ENCODE measurements around the gene DTX3. TPM values are rescaled to one million over a fixed set of nuclear protein-coding genes. Genes with fewer than 3 reads are reported as not detected.
"Not testable (repeated sequence)": the region's sequence is repeated elsewhere in the genome, so short reads cannot be mapped to it uniquely, and the experiment has no call there.

Gene DTX3
- polyA plus RNA-seq, 1 donor: 65.0 TPM

- DNase-seq: no peak
Measured at GRCh38 chr12:57631566-57632072, 27.0 kb downstream of the DTX3 start.

- no peak for DNase-seq
Measured at GRCh38 chr12:57632073-57632957, 27.7 kb downstream of the DTX3 start.

- no peak for DNase-seq
Measured at GRCh38 chr12:57632958-57633840, 28.6 kb downstream of the DTX3 start, which contains the start of gene B4GALNT1. TSS of gene B4GALNT1 (minus strand) at chr12:57633201. CDS start at chr12:57632132, 1,069 bp downstream.

GRCh38 chr12:57636731-57637130 is 32.1 kb downstream of the DTX3 start:
- not testable (repeated sequence) for DNase-seq

GRCh38 chr12:57637364-57637763 is 32.7 kb downstream of the DTX3 start:
- no peak for DNase-seq

GRCh38 chr12:57638096-57638495 is 33.5 kb downstream of the DTX3 start:
- no peak for DNase-seq

- DNase-seq: no peak
Measured at GRCh38 chr12:57640175-57641042, 35.8 kb downstream of the DTX3 start.

GRCh38 chr12:57641699-57642442 is 37.2 kb downstream of the DTX3 start:
- no peak for DNase-seq

GRCh38 chr12:57645990-57646658 is 41.5 kb downstream of the DTX3 start:
- DNase-seq: peak; percentile 25

GRCh38 chr12:57646659-57647049 is 42.0 kb downstream of the DTX3 start:
- DNase-seq: not testable (repeated sequence)

GRCh38 chr12:57654042-57654441 is 49.4 kb downstream of the DTX3 start:
- DNase-seq: no peak

GRCh38 chr12:57655541-57656240 is 51.1 kb downstream of the DTX3 start:
- DNase-seq: no peak

- not testable (repeated sequence) for DNase-seq
Measured at GRCh38 chr12:57656408-57656807, 51.8 kb downstream of the DTX3 start.

- no peak for DNase-seq
Measured at GRCh38 chr12:57657744-57658143, 53.1 kb downstream of the DTX3 start.

- DNase-seq: no peak
Measured at GRCh38 chr12:57658890-57659289, 54.3 kb downstream of the DTX3 start.

Data from left kidney (tissue), 2 donors.